ENCODE data around the gene TBC1D22A.

- TF ChIP-seq SRF (IDR thresholded peaks at IDR 0.05; ENCODE audit: low read depth in 2 of 2, low read length in 2 of 2) (no peak), CEBPB (IDR thresholded peaks at IDR 0.05; ENCODE audit: borderline replicate concordance in 1 of 2, low read depth in 2 of 2, low read length in 2 of 2) (no peak), EP300 (IDR thresholded peaks at IDR 0.05; ENCODE audit: borderline replicate concordance in 1 of 2, control insufficient read depth in 1 of 2, low read depth in 2 of 2, low read length in 2 of 2) (no peak), POLR2AphosphoS5 (IDR thresholded peaks at IDR 0.05; ENCODE audit: low read length) (no peak), POU2F2 (IDR thresholded peaks at IDR 0.05; ENCODE audit: borderline replicate concordance, low read depth, low read length) (no peak), BCLAF1 (IDR thresholded peaks at IDR 0.05) (no peak), RCOR1 (conservative IDR thresholded peaks at IDR 0.05; ENCODE audit: low read depth, low read length) (no peak), KAT2A (conservative IDR thresholded peaks at IDR 0.05; ENCODE audit: control insufficient read depth, low read depth, low read length) (no peak), SREBF2 (IDR thresholded peaks at IDR 0.05; ENCODE audit: low read length) (no peak), TBL1XR1 (IDR thresholded peaks at IDR 0.05; ENCODE audit: low read depth, low read length) (no peak), CHD1 (IDR thresholded peaks at IDR 0.05; ENCODE audit: low read depth, low read length) (no peak)
- TF ChIP-seq, protein P1, sequence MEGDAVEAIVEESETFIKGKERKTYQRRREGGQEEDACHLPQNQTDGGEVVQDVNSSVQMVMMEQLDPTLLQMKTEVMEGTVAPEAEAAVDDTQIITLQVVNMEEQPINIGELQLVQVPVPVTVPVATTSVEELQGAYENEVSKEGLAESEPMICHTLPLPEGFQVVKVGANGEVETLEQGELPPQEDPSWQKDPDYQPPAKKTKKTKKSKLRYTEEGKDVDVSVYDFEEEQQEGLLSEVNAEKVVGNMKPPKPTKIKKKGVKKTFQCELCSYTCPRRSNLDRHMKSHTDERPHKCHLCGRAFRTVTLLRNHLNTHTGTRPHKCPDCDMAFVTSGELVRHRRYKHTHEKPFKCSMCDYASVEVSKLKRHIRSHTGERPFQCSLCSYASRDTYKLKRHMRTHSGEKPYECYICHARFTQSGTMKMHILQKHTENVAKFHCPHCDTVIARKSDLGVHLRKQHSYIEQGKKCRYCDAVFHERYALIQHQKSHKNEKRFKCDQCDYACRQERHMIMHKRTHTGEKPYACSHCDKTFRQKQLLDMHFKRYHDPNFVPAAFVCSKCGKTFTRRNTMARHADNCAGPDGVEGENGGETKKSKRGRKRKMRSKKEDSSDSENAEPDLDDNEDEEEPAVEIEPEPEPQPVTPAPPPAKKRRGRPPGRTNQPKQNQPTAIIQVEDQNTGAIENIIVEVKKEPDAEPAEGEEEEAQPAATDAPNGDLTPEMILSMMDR (IDR thresholded peaks at IDR 0.05 in 2 of 3, conservative IDR thresholded peaks at IDR 0.05 in 1 of 3; ENCODE audit: control insufficient read depth in 2 of 3, extremely low read depth in 1 of 3, insufficient read depth in 1 of 3, low read depth in 3 of 3, low read length in 3 of 3), result no peak
Measured at GRCh38 chr22:47203554-47203991, 441.1 kb downstream of the TBC1D22A start.

Measured in GM12878 (cell line).